ENCODE results near the gene KCNQ2.

The KCNQ2 gene

DNA sequence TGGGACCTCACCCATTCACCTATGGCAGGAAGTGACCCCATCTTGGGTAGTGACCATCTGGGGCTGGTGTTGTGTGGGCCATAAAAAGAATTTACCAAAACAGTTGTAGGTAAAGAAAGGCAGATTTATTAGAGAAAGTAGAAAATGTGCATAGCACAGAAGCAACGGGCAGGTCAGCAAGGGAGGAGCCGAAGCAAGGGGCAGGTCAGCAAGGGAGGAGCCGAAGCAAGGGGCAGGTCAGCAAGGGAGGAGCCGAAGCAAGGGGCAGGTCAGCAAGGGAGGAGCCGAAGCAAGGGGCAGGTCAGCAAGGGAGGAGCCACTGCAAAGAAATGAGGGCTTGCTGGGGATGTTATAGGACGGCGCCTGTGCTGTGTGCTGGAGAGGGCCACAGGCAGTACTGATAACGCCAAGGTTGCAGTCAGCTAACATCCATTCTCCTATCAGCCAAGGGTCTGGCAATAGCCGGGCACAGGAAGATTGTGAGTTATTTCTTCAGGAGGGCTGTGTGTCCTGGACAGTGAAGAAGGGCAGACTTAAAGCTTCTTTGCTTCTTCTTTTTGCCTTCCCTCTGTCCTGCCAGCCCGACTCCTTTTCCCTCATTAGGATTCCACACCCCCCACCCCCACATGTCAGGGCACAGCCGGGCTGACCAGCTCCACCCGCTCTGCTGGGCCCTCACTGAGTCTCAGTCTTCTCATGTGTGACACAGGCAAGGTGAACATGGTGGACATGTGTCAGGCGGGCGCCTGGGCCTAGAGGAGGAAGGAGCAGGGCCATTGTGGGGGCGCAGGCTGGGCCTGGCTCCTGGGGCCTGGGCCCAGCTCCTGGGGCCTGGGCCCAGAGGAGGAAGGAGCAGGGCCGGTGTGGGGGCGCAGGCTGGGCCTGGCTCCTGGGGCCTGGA is 79.7 kb downstream of the KCNQ2 start:
- no peak overlapping the region for H3K4me3 ChIP-seq (ENCODE audit: low read length)
- H3K9me2 ChIP-seq (replicated peaks; ENCODE audit: control insufficient read depth, low read length) = no peaks in the 10 kb centered on the region
- H3F3A ChIP-seq (ENCODE audit: control insufficient read depth, insufficient read depth) = no peaks in the 10 kb centered on the region
- no peaks in the 10 kb centered on the region for H4K20me1 ChIP-seq (ENCODE audit: control insufficient read depth, insufficient read depth, low read depth, low read length)
- no peaks in the 10 kb centered on the region for H3K36me3 ChIP-seq (ENCODE audit: control insufficient read depth, low read length)
- H3K27ac ChIP-seq (ENCODE audit: low read depth, low read length) = no peak overlapping the region
- H3K4me2 ChIP-seq (ENCODE audit: low read length) = no peak overlapping the region
- H3K9me3 ChIP-seq (ENCODE audit: control insufficient read depth, insufficient read depth, low read length) = peaks cover 4% of the 10 kb centered on the region; the same call in 1 of the 2 replicates
- no peaks in the 10 kb centered on the region for H3K79me2 ChIP-seq (ENCODE audit: control insufficient read depth, low read length)
- no peaks in the 10 kb centered on the region for H3K27me3 ChIP-seq (ENCODE audit: control insufficient read depth, low read length)
- TF ChIP-seq, protein P1, sequence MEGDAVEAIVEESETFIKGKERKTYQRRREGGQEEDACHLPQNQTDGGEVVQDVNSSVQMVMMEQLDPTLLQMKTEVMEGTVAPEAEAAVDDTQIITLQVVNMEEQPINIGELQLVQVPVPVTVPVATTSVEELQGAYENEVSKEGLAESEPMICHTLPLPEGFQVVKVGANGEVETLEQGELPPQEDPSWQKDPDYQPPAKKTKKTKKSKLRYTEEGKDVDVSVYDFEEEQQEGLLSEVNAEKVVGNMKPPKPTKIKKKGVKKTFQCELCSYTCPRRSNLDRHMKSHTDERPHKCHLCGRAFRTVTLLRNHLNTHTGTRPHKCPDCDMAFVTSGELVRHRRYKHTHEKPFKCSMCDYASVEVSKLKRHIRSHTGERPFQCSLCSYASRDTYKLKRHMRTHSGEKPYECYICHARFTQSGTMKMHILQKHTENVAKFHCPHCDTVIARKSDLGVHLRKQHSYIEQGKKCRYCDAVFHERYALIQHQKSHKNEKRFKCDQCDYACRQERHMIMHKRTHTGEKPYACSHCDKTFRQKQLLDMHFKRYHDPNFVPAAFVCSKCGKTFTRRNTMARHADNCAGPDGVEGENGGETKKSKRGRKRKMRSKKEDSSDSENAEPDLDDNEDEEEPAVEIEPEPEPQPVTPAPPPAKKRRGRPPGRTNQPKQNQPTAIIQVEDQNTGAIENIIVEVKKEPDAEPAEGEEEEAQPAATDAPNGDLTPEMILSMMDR (IDR thresholded peaks at IDR 0.05; ENCODE audit: low read depth, low read length, poor library complexity, severe bottlenecking) = no peak
- no peak for TF ChIP-seq EZH2phosphoT487 (IDR thresholded peaks at IDR 0.05; ENCODE audit: borderline replicate concordance, low read length)
- no peaks in the 10 kb centered on the region for H3K4me1 ChIP-seq (ENCODE audit: control insufficient read depth, low read length)

DNA sequence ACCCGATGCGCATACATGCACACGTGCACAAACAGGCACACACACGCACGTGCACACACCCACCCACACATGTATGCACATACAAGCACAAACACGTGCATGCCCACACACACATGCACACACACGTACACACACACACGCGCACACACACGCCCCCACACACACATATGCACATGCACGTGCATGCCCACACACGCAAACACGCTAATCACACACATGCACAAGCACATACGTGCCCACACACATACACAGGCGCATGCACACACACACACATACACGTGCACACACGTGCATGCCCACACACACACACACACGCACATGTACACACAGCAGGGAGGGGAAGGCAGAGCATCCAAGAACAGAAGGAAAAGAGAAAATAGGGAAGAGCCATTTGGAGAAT is 84.5 kb downstream of the KCNQ2 start:
- Histone ChIP-seq H3K36me3 (ENCODE audit: control insufficient read depth, low read length) (no peaks in the 10 kb centered on the region), H3F3A (ENCODE audit: control insufficient read depth, insufficient read depth) (no peaks in the 10 kb centered on the region), H3K27ac (ENCODE audit: low read depth, low read length) (no peak overlapping the region), H3K9me2 (replicated peaks; ENCODE audit: control insufficient read depth, low read length) (no peaks in the 10 kb centered on the region), H3K27me3 (ENCODE audit: control insufficient read depth, low read length) (no peaks in the 10 kb centered on the region), H3K4me1 (ENCODE audit: control insufficient read depth, low read length) (no peaks in the 10 kb centered on the region), H3K4me3 (ENCODE audit: low read length) (no peak overlapping the region), H3K4me2 (ENCODE audit: low read length) (no peak overlapping the region), H3K79me2 (ENCODE audit: control insufficient read depth, low read length) (no peaks in the 10 kb centered on the region), H3K9me3 (ENCODE audit: control insufficient read depth, insufficient read depth, low read length) (peaks cover 25% of the 10 kb centered on the region), H4K20me1 (ENCODE audit: control insufficient read depth, insufficient read depth, low read depth, low read length) (no peaks in the 10 kb centered on the region)
- TF ChIP-seq, protein P1 (IDR thresholded peaks at IDR 0.05; ENCODE audit: low read depth, low read length, poor library complexity, severe bottlenecking) = no peak
- TF ChIP-seq EZH2phosphoT487 (IDR thresholded peaks at IDR 0.05; ENCODE audit: borderline replicate concordance, low read length) = no peak

DNA sequence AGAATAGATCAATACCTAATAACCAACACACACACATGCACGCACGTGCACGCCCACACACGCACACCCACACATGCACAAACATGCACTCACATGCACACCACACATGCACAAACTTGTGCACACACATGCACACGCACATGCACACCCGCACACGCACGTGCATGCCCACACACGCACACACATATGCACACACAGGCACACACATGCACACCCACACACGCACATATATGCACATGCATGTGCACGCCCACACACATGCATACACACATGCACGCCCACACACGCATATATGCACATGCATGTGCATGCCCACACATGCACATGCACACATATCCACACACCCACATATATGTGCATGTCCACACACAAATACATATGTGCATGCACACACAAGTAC is 85.1 kb downstream of the KCNQ2 start:
- no peaks in the 10 kb centered on the region for H3K4me1 ChIP-seq (ENCODE audit: control insufficient read depth, low read length)
- no peaks in the 10 kb centered on the region for H4K20me1 ChIP-seq (ENCODE audit: control insufficient read depth, insufficient read depth, low read depth, low read length)
- H3K36me3 ChIP-seq (ENCODE audit: control insufficient read depth, low read length) = no peaks in the 10 kb centered on the region
- no peaks in the 10 kb centered on the region for H3K79me2 ChIP-seq (ENCODE audit: control insufficient read depth, low read length)
- no peaks in the 10 kb centered on the region for H3F3A ChIP-seq (ENCODE audit: control insufficient read depth, insufficient read depth)
- H3K4me2 ChIP-seq (ENCODE audit: low read length) = no peak overlapping the region
- H3K9me3 ChIP-seq (ENCODE audit: control insufficient read depth, insufficient read depth, low read length) = peaks cover 25% of the 10 kb centered on the region
- H3K9me2 ChIP-seq (replicated peaks; ENCODE audit: control insufficient read depth, low read length) = no peaks in the 10 kb centered on the region
- H3K4me3 ChIP-seq (ENCODE audit: low read length) = no peak overlapping the region
- no peaks in the 10 kb centered on the region for H3K27me3 ChIP-seq (ENCODE audit: control insufficient read depth, low read length)
- TF ChIP-seq, protein P1 (IDR thresholded peaks at IDR 0.05; ENCODE audit: low read depth, low read length, poor library complexity, severe bottlenecking) = no peak
- no peak for TF ChIP-seq EZH2phosphoT487 (IDR thresholded peaks at IDR 0.05; ENCODE audit: borderline replicate concordance, low read length)
- no peak overlapping the region for H3K27ac ChIP-seq (ENCODE audit: low read depth, low read length)
